Medulla oblongata (tissue), 1 donor: ENCODE measurements around the gene VIPR2.
"Not testable (repeated sequence)": the region's sequence is repeated elsewhere in the genome, so short reads cannot be mapped to it uniquely, and the experiment has no call there.

ENCODE experiments used
- DNase-seq: peaks from one replicate; pipeline ENCODE4 v3.0.0-alpha.2; 2015; ENCODE audit errors: extremely low spot score

VIPR2 gene

GRCh38 chr7:159105832-159106811 lies 38.5 kb downstream of the VIPR2 start:
- DNase-seq: no peak

- DNase-seq: no peak
Observed at GRCh38 chr7:159105066-159105780, 39.4 kb downstream of the VIPR2 start.

- no peak for DNase-seq
Observed at GRCh38 chr7:159104188-159104920, 40.3 kb downstream of the VIPR2 start.

GRCh38 chr7:159103382-159104187 lies 41.1 kb downstream of the VIPR2 start:
- DNase-seq: no peak

- DNase-seq: no peak
Observed at GRCh38 chr7:159102681-159103381, 41.8 kb downstream of the VIPR2 start.

GRCh38 chr7:159101661-159102091 lies 43.0 kb downstream of the VIPR2 start:
- not testable (repeated sequence) for DNase-seq

GRCh38 chr7:159101083-159101395 lies 43.6 kb downstream of the VIPR2 start:
- DNase-seq: not testable (repeated sequence)

- DNase-seq: not testable (repeated sequence)
Observed at GRCh38 chr7:159100281-159101082, 44.2 kb downstream of the VIPR2 start.

GRCh38 chr7:159099711-159100231 lies 44.9 kb downstream of the VIPR2 start:
- DNase-seq: no peak

GRCh38 chr7:159098811-159099655 lies 45.6 kb downstream of the VIPR2 start:
- no peak for DNase-seq

- no peak for DNase-seq
Observed at GRCh38 chr7:159098424-159098786, 46.3 kb downstream of the VIPR2 start.

GRCh38 chr7:159097661-159098423 lies 46.8 kb downstream of the VIPR2 start:
- peak; percentile 58 for DNase-seq

GRCh38 chr7:159096736-159097581 lies 47.7 kb downstream of the VIPR2 start:
- DNase-seq: no peak

GRCh38 chr7:159095979-159096411 lies 48.7 kb downstream of the VIPR2 start:
- no peak for DNase-seq

- no peak for DNase-seq
Observed at GRCh38 chr7:159094919-159095915, 49.5 kb downstream of the VIPR2 start.
